ENCODE data around the gene KCND2.

DNA sequence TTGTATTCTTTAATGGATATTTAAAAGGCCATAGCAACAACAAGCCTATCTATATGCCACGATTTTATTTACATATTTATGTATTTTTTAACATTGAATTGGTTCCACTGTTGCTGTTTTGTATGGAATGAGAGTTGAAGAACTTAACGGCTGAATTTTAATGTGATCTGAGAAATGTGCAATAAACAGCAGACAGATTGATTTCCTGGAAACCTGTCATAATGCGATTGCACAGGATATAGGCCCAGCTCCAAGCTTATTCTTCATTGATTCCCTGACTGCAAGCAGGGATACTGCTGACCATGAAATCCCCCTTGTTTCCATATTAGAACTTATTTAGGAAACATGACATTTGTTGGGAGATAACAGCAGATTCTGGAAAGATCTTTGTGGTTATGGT lies 195.6 kb downstream of the KCND2 start:
- TF ChIP-seq POLR2A (IDR thresholded peaks at IDR 0.05; ENCODE audit: low read length) (no peak), GATA1 (IDR thresholded peaks at IDR 0.05; ENCODE audit: low read depth, low read length) (no peak)

Measured in erythroblast (primary cell).